Right atrium auricular region (tissue), 2 donors: ENCODE measurements around the gene ZC3H12D. TPM values are rescaled to one million over a fixed set of nuclear protein-coding genes. Genes with fewer than 3 reads are reported as not detected.
"Not testable (repeated sequence)": the region's sequence is repeated elsewhere in the genome, so short reads cannot be mapped to it uniquely, and the experiment has no call there.

Source experiments
- DNase-seq: peaks from one replicate; pipeline ENCODE4 v3.0.0-alpha.2; 2019; ENCODE audit warnings: low spot score
- H3K27ac ChIP-seq, 2 donors: fragments of 200-600 bp; sonication (generic); 1 replicate in 1 of 2; 2 replicates in 1 of 2; pipeline ENCODE4 v1.5.1; 2016 to 2019
- H3K27me3 ChIP-seq, 2 donors: fragments of 200-600 bp; sonication (generic); one replicate each; pipeline versions ENCODE4 v1.5.1 to v1.6.0; 2017 to 2019
- H3K36me3 ChIP-seq: fragments of 200-600 bp; sonication (generic); one replicate; pipeline ENCODE4 v1.5.1; 2016
- H3K4me1 ChIP-seq, 2 donors: fragments of 200-600 bp; sonication (generic); one replicate each; pipeline versions ENCODE4 v1.5.1 to v1.6.0; 2017 to 2019
- H3K4me3 ChIP-seq, 2 donors: fragments of 200-600 bp; sonication (generic); 1 replicate in 1 of 2; 2 replicates in 1 of 2; pipeline ENCODE4 v1.5.1; 2017 to 2019; ENCODE audit warnings: mild to moderate bottlenecking in 1 of 2, moderate library complexity in 1 of 2
- H3K9me3 ChIP-seq, 2 donors: fragments of 200-600 bp; sonication (generic); one replicate each; pipeline ENCODE4 v1.5.1; 2019
- CTCF ChIP-seq, 2 donors: fragments of 200-600 bp; sonication (generic); IDR thresholded peaks; one replicate each; pipeline ENCODE4 v1.5.1; 2019; ENCODE audit warnings: antibody characterized with exemption in 2 of 2
- total RNA-seq, 2 donors: library from RNA; depleted of rRNA; stranded (reverse); fragments of >200 nt; gene quantifications; one replicate each; pipeline ENCODE4 v1.1.0, GENCODE V29; 2016

Gene ZC3H12D
- total RNA-seq, 2 donors from 2014 or later, result 0.30 to 1.3 TPM

- Histone ChIP-seq H3K9me3 (no peaks in the 10 kb centered on the region), H3K36me3 (no peaks in the 10 kb centered on the region), H3K27me3 (no peaks in the 10 kb centered on the region), H3K4me3 (no peak overlapping the region), H3K4me1 (no peaks in the 10 kb centered on the region), H3K27ac (no peak overlapping the region)
- no peak for TF ChIP-seq CTCF (IDR thresholded peaks at IDR 0.05)
- DNase-seq, result no peak
Measured at GRCh38 chr6:149499066-149499465, 14.3 kb upstream of the ZC3H12D start.

- TF ChIP-seq CTCF (IDR thresholded peaks at IDR 0.05), result no peak
Measured at GRCh38 chr6:149497365-149497764, 12.6 kb upstream of the ZC3H12D start.

GRCh38 chr6:149496597-149496996 is 11.8 kb upstream of the ZC3H12D start:
- H3K36me3 ChIP-seq, H3K27ac ChIP-seq: not testable (repeated sequence)

More at GRCh38 chr6:149497365-149497764, 12.6 kb upstream of the ZC3H12D start:
- DNase-seq, result no peak
- H3K4me3 ChIP-seq, result no peak overlapping the region
- H3K27ac ChIP-seq, result no peak overlapping the region
- H3K27me3 ChIP-seq, result no peaks in the 10 kb centered on the region
- no peaks in the 10 kb centered on the region for H3K4me1 ChIP-seq
- H3K36me3 ChIP-seq, result no peaks in the 10 kb centered on the region
- H3K9me3 ChIP-seq, result no peaks in the 10 kb centered on the region

GRCh38 chr6:149495349-149496016 is 10.7 kb upstream of the ZC3H12D start:
- H3K27ac ChIP-seq, H3K4me3 ChIP-seq, H3K9me3 ChIP-seq, H3K4me1 ChIP-seq, DNase-seq, H3K27me3 ChIP-seq, H3K36me3 ChIP-seq: not testable (repeated sequence)

More at GRCh38 chr6:149496597-149496996, 11.8 kb upstream of the ZC3H12D start:
- H3K4me3 ChIP-seq, H3K27me3 ChIP-seq, H3K4me1 ChIP-seq, DNase-seq, H3K9me3 ChIP-seq: not testable (repeated sequence)

GRCh38 chr6:149494810-149495209 is 10.0 kb upstream of the ZC3H12D start:
- not testable (repeated sequence) for H3K36me3 ChIP-seq, H3K4me3 ChIP-seq, DNase-seq, H3K27ac ChIP-seq, H3K4me1 ChIP-seq, H3K9me3 ChIP-seq, H3K27me3 ChIP-seq

- H3K9me3 ChIP-seq, result no peaks in the 10 kb centered on the region
- no peak overlapping the region for H3K27ac ChIP-seq
- H3K4me3 ChIP-seq, result no peak overlapping the region
- no peak for DNase-seq
- H3K4me1 ChIP-seq, result no peaks in the 10 kb centered on the region
- H3K36me3 ChIP-seq, result no peaks in the 10 kb centered on the region
- no peaks in the 10 kb centered on the region for H3K27me3 ChIP-seq
- no peak for TF ChIP-seq CTCF (IDR thresholded peaks at IDR 0.05)
Measured at GRCh38 chr6:149493761-149494320, 9.0 kb upstream of the ZC3H12D start.

GRCh38 chr6:149492798-149493343 is 8.1 kb upstream of the ZC3H12D start:
- TF ChIP-seq CTCF (IDR thresholded peaks at IDR 0.05), result no peak
- Histone ChIP-seq H3K9me3 (no peaks in the 10 kb centered on the region), H3K4me3 (no peak overlapping the region), H3K4me1 (no peaks in the 10 kb centered on the region), H3K36me3 (no peaks in the 10 kb centered on the region), H3K27me3 (no peaks in the 10 kb centered on the region), H3K27ac (no peak overlapping the region)
- no peak for DNase-seq
